Measurements from ENCODE around the gene BARX1.
"Not testable (repeated sequence)": the region's sequence is repeated elsewhere in the genome, so short reads cannot be mapped to it uniquely, and the experiment has no call there.

BARX1 gene

DNA sequence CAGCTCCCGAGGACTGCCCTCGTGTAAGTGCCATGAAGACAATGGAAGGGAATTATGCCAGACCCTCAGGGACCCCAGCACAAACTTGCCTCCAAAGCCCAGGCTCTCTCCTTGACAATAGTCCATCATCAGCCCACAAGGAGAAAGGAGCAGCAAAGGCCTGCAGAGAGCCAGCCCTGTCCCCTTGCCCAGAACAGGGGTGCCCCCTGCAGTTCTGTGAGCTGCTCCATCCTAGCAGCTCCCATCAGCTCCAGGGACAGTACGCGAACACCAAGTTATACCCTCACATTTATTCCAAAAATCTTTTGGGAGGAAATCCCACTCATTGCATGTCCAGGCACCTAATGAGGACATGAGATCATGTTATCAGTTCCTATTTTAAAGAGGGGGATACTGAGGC, 11.1 kb downstream of the BARX1 start:
- Histone ChIP-seq H3K4me3 (ENCODE audit: insufficient read depth, low read depth, low read length) (no peak overlapping the region), H3K4me1 (ENCODE audit: control insufficient read depth, insufficient read depth, low read length) (peaks cover 18% of the 10 kb centered on the region), H3K36me3 (ENCODE audit: control insufficient read depth, insufficient read depth, low read length) (no peaks in the 10 kb centered on the region), H3K9me3 (ENCODE audit: control insufficient read depth, low read length) (no peaks in the 10 kb centered on the region), H3K27me3 (ENCODE audit: control insufficient read depth, insufficient read depth, low read length, poor library complexity, severe bottlenecking) (peaks cover 87% of the 10 kb centered on the region), H3K27ac (ENCODE audit: insufficient read depth, low read depth, low read length, poor library complexity, severe bottlenecking) (no peak overlapping the region)
- 62 to 76% methylated on average over 4 of the region's 4 CpGs for WGBS, 2 experiments

DNA sequence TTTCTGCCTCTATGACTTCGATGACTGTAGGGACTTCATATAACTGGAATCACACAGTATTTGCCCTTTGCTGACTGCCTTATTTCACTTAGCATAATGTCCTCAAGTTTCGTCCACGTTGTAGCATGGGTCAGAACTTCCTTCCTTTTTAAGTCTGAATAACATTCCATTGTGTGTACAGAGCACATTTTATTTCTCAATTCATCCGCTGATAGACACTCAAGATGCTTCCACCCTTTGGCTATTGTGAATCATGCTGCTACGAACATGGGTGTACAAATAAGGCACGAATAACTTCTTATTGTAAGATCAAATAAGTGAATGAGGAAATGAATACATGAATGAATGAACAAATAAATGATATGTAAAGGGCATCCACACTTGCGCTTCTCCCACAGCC, 13.0 kb downstream of the BARX1 start:
- peaks cover 69% of the 10 kb centered on the region for H3K27me3 ChIP-seq (ENCODE audit: control insufficient read depth, insufficient read depth, low read length, poor library complexity, severe bottlenecking)
- H3K27ac ChIP-seq (ENCODE audit: insufficient read depth, low read depth, low read length, poor library complexity, severe bottlenecking), result no peak overlapping the region
- H3K36me3 ChIP-seq (ENCODE audit: control insufficient read depth, insufficient read depth, low read length), result no peaks in the 10 kb centered on the region
- H3K9me3 ChIP-seq (ENCODE audit: control insufficient read depth, low read length), result no peaks in the 10 kb centered on the region
- H3K4me1 ChIP-seq (ENCODE audit: control insufficient read depth, insufficient read depth, low read length), result peaks cover 14% of the 10 kb centered on the region
- H3K4me3 ChIP-seq (ENCODE audit: insufficient read depth, low read depth, low read length), result no peak overlapping the region
- WGBS, 2 experiments, result 84 to 89% methylated on average over 7 of the region's 7 CpGs

DNA sequence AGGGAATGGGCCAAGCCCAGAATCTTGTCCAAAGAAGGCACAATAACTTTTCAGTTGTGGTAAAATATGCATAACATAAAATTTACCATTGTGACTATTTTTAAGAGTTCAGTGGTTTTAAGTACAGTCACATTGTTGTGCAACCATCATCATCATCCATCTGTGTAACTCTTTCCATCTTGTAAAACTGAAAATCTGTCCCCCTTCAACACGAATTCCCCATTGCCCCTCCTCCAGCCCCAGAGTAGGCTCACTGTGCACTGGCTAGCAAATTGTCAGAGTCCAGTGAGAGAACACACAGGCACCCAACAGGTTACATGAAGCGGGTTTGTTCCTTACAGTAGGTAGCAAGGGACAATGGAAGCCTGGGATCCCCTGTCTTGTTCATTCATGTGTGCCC, 13.7 kb downstream of the BARX1 start:
- H3K36me3 ChIP-seq (ENCODE audit: control insufficient read depth, insufficient read depth, low read length), result no peaks in the 10 kb centered on the region
- no peak overlapping the region for H3K4me3 ChIP-seq (ENCODE audit: insufficient read depth, low read depth, low read length)
- WGBS, 2 experiments, result 75 to 81% methylated on average over 2 of the region's 2 CpGs
- H3K4me1 ChIP-seq (ENCODE audit: control insufficient read depth, insufficient read depth, low read length), result peaks cover 11% of the 10 kb centered on the region
- H3K27me3 ChIP-seq (ENCODE audit: control insufficient read depth, insufficient read depth, low read length, poor library complexity, severe bottlenecking), result peaks cover 62% of the 10 kb centered on the region
- no peaks in the 10 kb centered on the region for H3K9me3 ChIP-seq (ENCODE audit: control insufficient read depth, low read length)
- no peak overlapping the region for H3K27ac ChIP-seq (ENCODE audit: insufficient read depth, low read depth, low read length, poor library complexity, severe bottlenecking)

DNA sequence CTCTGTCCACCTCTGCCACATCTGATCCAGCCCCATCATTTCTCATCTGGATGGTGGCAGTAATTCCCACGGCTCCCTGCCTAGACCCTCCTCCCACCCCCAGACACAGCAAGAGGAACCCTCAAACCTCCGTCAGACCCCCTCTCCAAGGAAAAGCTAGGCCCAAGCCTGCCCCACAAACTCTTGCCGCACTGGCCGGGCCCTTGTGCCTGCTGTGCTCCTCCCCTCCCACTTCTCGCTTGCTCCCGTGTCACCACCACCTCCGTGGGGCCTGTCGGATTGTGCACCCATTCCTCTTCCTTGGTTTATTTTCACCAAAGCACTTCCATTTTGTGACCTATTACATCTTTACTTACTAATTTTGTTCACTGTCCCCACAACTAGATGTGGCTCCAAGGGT, 14.2 kb downstream of the BARX1 start:
- Histone ChIP-seq H3K9me3 (ENCODE audit: control insufficient read depth, low read length) (no peaks in the 10 kb centered on the region), H3K36me3 (ENCODE audit: control insufficient read depth, insufficient read depth, low read length) (no peaks in the 10 kb centered on the region), H3K27ac (ENCODE audit: insufficient read depth, low read depth, low read length, poor library complexity, severe bottlenecking) (no peak overlapping the region), H3K4me3 (ENCODE audit: insufficient read depth, low read depth, low read length) (no peak overlapping the region), H3K27me3 (ENCODE audit: control insufficient read depth, insufficient read depth, low read length, poor library complexity, severe bottlenecking) (peaks cover 57% of the 10 kb centered on the region), H3K4me1 (ENCODE audit: control insufficient read depth, insufficient read depth, low read length) (peaks cover 6% of the 10 kb centered on the region)
- WGBS, 2 experiments, result 86 to 89% methylated on average over 8 of the region's 8 CpGs

DNA sequence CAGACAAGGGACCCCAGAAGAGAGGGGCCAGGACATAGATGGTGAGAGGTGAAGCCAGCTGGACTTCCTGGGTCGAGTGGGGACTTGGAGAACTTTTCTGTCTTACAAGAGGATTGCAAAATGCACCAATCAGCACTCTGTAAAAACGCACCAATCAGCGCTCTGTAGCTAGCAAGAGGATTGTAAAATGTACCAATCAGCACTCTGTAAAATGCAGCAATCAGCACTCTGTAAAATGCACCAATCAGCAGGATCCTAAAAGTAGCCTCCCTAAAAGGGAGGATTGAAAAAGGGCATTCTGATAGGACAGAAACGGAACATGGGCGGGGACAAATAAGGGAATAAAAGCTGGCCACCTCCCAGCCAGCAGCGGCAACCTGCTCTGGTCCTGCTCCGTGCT, 15.6 kb downstream of the BARX1 start:
- H3K4me3 ChIP-seq (ENCODE audit: insufficient read depth, low read depth, low read length); H3K4me1 ChIP-seq (ENCODE audit: control insufficient read depth, insufficient read depth, low read length); H3K9me3 ChIP-seq (ENCODE audit: control insufficient read depth, low read length); H3K27ac ChIP-seq (ENCODE audit: insufficient read depth, low read depth, low read length, poor library complexity, severe bottlenecking); H3K36me3 ChIP-seq (ENCODE audit: control insufficient read depth, insufficient read depth, low read length): not testable (repeated sequence)
- peaks cover 43% of the 10 kb centered on the region for H3K27me3 ChIP-seq (ENCODE audit: control insufficient read depth, insufficient read depth, low read length, poor library complexity, severe bottlenecking)
- 87 to 93% methylated on average over 7 of the region's 7 CpGs for WGBS, 2 experiments

DNA sequence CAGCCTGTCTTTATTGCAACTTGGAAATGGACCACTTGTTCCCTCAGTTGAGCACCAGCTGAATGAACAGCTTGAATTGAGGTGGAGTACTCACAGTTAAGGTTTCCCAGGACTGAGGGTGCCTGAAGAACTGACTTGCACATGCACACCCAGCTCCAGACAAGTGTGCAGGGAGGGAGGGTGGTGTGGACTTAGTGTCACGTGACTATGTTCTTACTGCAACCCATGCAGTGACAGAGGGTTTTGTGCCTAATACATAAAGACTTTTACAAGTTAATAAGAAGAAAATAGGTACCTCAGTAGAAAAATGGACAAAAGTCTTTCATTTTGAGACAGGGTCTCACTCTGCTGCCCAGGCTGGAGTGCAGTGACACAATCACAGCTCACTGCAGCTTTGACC, 18.0 kb downstream of the BARX1 start:
- H3K36me3 ChIP-seq (ENCODE audit: control insufficient read depth, insufficient read depth, low read length), result no peaks in the 10 kb centered on the region
- H3K4me3 ChIP-seq (ENCODE audit: insufficient read depth, low read depth, low read length), result no peak overlapping the region
- no peaks in the 10 kb centered on the region for H3K4me1 ChIP-seq (ENCODE audit: control insufficient read depth, insufficient read depth, low read length)
- H3K27me3 ChIP-seq (ENCODE audit: control insufficient read depth, insufficient read depth, low read length, poor library complexity, severe bottlenecking), result peaks cover 19% of the 10 kb centered on the region
- H3K9me3 ChIP-seq (ENCODE audit: control insufficient read depth, low read length), result no peaks in the 10 kb centered on the region
- H3K27ac ChIP-seq (ENCODE audit: insufficient read depth, low read depth, low read length, poor library complexity, severe bottlenecking), result no peak overlapping the region
- 75 to 77% methylated on average over 1 of the region's 1 CpG for WGBS, 2 experiments

DNA sequence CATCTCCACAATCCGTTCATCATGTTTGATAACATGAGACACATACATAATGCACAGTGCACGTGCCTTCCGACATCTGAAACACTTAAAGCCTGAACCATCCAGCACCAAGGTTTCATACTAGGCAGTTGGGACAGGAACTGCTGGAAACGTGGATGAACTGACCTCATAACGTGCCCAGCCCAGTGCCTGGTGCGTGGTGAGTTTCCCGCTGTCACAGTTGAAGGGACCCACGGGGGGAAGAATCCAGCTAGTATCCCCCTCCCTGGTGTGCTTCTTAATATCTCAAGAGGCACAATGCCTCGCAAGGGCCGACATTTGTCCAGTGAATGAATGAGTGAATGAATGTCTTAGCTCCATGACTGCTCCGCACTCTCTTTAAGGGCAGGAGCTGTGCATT, 23.2 kb downstream of the BARX1 start:
- no peak overlapping the region for H3K4me3 ChIP-seq (ENCODE audit: insufficient read depth, low read depth, low read length)
- H3K4me1 ChIP-seq (ENCODE audit: control insufficient read depth, insufficient read depth, low read length), result peaks cover 4% of the 10 kb centered on the region
- H3K9me3 ChIP-seq (ENCODE audit: control insufficient read depth, low read length), result no peaks in the 10 kb centered on the region
- no peaks in the 10 kb centered on the region for H3K36me3 ChIP-seq (ENCODE audit: control insufficient read depth, insufficient read depth, low read length)
- no peaks in the 10 kb centered on the region for H3K27me3 ChIP-seq (ENCODE audit: control insufficient read depth, insufficient read depth, low read length, poor library complexity, severe bottlenecking)
- no peak overlapping the region for H3K27ac ChIP-seq (ENCODE audit: insufficient read depth, low read depth, low read length, poor library complexity, severe bottlenecking)
- 87 to 88% methylated on average over 11 of the region's 11 CpGs for WGBS, 2 experiments

DNA sequence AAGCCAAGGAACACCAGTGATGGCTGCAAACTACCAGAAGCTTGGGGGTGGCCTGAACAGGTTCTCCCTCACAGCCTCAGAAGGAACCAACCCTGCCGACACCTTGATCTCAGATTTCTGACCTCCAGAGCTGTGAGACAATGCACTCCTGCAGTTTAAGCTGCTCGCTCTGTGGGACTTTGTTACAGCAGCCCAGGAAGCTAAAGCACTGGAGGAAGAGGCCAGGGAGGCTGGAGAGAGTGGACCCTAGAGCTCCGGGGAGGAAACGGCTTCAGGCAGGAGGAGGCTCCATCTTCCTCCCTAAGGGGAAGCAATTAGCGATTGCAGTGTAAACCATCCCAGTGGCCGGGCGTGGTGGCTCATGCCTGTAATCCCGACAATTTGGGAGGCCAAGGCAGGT, 25.1 kb downstream of the BARX1 start:
- Histone ChIP-seq H3K4me3 (ENCODE audit: insufficient read depth, low read depth, low read length) (no peak overlapping the region), H3K9me3 (ENCODE audit: control insufficient read depth, low read length) (no peaks in the 10 kb centered on the region), H3K4me1 (ENCODE audit: control insufficient read depth, insufficient read depth, low read length) (peaks cover 4% of the 10 kb centered on the region), H3K27ac (ENCODE audit: insufficient read depth, low read depth, low read length, poor library complexity, severe bottlenecking) (no peak overlapping the region), H3K27me3 (ENCODE audit: control insufficient read depth, insufficient read depth, low read length, poor library complexity, severe bottlenecking) (no peaks in the 10 kb centered on the region), H3K36me3 (ENCODE audit: control insufficient read depth, insufficient read depth, low read length) (no peaks in the 10 kb centered on the region)
- WGBS, 2 experiments, result 34 to 38% methylated on average over 8 of the region's 8 CpGs

DNA sequence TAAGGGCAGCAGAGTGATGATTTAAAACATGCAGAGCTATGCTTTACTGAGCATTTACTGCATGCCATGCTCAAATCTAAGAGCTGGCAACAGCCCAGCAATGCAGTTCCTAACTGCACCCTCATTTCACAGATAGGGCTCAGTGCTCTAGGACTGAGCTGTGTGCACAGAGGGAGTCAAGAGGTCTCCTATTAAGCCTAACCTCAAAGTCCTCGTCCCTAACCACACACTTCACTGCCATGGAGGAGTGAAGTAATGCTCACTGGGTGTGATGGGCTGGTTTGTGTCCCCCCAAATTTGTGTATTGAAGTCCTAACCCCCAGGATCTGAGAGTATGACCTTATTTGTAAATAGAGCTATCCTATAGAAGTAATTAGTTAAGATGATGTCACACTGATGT, 25.9 kb downstream of the BARX1 start:
- Histone ChIP-seq H3K27ac (ENCODE audit: insufficient read depth, low read depth, low read length, poor library complexity, severe bottlenecking) (no peak overlapping the region), H3K4me3 (ENCODE audit: insufficient read depth, low read depth, low read length) (no peak overlapping the region), H3K27me3 (ENCODE audit: control insufficient read depth, insufficient read depth, low read length, poor library complexity, severe bottlenecking) (no peaks in the 10 kb centered on the region), H3K36me3 (ENCODE audit: control insufficient read depth, insufficient read depth, low read length) (no peaks in the 10 kb centered on the region), H3K9me3 (ENCODE audit: control insufficient read depth, low read length) (no peaks in the 10 kb centered on the region), H3K4me1 (ENCODE audit: control insufficient read depth, insufficient read depth, low read length) (peaks cover 4% of the 10 kb centered on the region)
- WGBS, 2 experiments, result 100% methylated on average over 1 of the region's 1 CpG; no CpG with 5 or more reads in 1 of the 2 experiments

DNA sequence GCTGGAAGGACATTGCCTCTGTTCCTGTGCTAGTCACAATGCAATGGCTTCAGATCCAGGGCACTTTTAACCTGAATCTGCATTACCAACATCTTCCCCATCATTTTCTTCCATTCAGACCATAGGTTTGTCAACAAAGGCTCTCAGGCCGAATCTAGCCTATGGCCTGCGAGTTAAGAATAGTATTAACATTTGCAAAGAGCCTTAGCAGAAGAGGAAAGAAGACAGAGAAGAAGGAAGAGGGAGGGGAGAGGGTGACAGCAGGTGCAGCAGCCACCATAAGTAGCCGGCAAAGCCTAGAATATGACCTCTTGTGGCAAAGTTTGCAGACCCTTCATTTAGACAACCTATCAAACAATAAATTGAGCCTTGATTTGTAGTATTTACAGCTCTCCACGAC, 32.6 kb downstream of the BARX1 start:
- Histone ChIP-seq H3K4me3 (ENCODE audit: insufficient read depth, low read depth, low read length) (no peak overlapping the region), H3K27ac (ENCODE audit: insufficient read depth, low read depth, low read length, poor library complexity, severe bottlenecking) (no peak overlapping the region), H3K9me3 (ENCODE audit: control insufficient read depth, low read length) (no peaks in the 10 kb centered on the region), H3K4me1 (ENCODE audit: control insufficient read depth, insufficient read depth, low read length) (no peaks in the 10 kb centered on the region), H3K36me3 (ENCODE audit: control insufficient read depth, insufficient read depth, low read length) (no peaks in the 10 kb centered on the region), H3K27me3 (ENCODE audit: control insufficient read depth, insufficient read depth, low read length, poor library complexity, severe bottlenecking) (no peaks in the 10 kb centered on the region)
- 48 to 53% methylated on average over 4 of the region's 4 CpGs for WGBS, 2 experiments

DNA sequence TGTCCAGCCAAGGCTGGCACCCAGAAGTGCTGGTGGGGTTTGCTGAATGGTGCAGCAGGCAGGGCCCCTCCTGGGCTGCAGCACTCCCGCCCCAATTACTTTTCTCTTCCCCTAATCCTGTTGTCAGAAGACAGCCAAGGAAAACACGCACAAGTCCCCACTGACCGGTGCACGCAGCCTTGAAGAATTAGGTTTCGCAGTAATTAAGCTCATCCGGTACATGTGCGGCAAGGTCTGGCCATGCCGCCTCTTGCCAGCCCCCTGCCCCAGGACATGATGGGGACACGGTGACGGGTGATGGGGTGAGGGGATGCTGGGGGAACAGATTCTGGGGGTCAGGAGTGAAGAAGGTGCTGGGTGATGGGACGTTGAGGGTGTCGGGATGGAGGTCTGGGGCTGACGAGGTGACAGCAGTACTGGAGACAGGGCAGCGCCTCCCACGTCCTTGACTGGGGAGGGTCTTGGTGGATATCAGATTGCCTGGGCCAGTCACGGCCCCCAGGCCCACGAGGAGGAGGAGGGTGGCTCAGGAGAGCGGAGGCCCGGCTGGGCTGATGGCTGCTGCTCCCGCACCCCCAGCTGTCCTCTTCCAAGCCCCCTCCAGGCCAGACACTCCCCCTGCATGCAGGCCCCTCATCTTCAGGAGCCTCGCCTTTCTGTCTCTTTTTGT, 34.9 kb downstream of the BARX1 start:
- H3K27me3 ChIP-seq (ENCODE audit: control insufficient read depth, insufficient read depth, low read length, poor library complexity, severe bottlenecking), result no peaks in the 10 kb centered on the region
- 77 to 79% methylated on average over 21 of the region's 21 CpGs for WGBS, 2 experiments
- H3K36me3 ChIP-seq (ENCODE audit: control insufficient read depth, insufficient read depth, low read length), result no peaks in the 10 kb centered on the region
- H3K27ac ChIP-seq (ENCODE audit: insufficient read depth, low read depth, low read length, poor library complexity, severe bottlenecking), result no peak overlapping the region
- no peak overlapping the region for H3K4me3 ChIP-seq (ENCODE audit: insufficient read depth, low read depth, low read length)
- H3K9me3 ChIP-seq (ENCODE audit: control insufficient read depth, low read length), result no peaks in the 10 kb centered on the region
- H3K4me1 ChIP-seq (ENCODE audit: control insufficient read depth, insufficient read depth, low read length), result no peaks in the 10 kb centered on the region
